GM21528 (cell line): ENCODE results near the gene PSMD1.

Experiments used
- ATAC-seq: cut with Tn5 transposase; IDR thresholded peaks from one replicate; pipeline ENCODE4 v1.9.1; 2021; ENCODE audit warnings: mild to moderate bottlenecking, moderate library complexity; ENCODE audit not compliant: unreplicated experiment, low FRiP score

The PSMD1 gene

GRCh38 chr2:231034291-231034882 is 22.3 kb upstream of the PSMD1 start:
- ATAC-seq, result no peak

GRCh38 chr2:231036131-231036530 is 20.5 kb upstream of the PSMD1 start:
- ATAC-seq, result no peak

- no peak for ATAC-seq
Measured at GRCh38 chr2:231036578-231037106, 20.0 kb upstream of the PSMD1 start.

GRCh38 chr2:231037202-231037730 is 19.4 kb upstream of the PSMD1 start, which contains the start of gene C2orf72:
TSS of gene C2orf72 (plus strand) at chr2:231037523. CDS start at chr2:231037566, 43 bp downstream.
- no peak for ATAC-seq

- ATAC-seq, result no peak
Measured at GRCh38 chr2:231037731-231038482, 18.8 kb upstream of the PSMD1 start.

- ATAC-seq, result no peak
Measured at GRCh38 chr2:231038483-231039293, 18.0 kb upstream of the PSMD1 start.

GRCh38 chr2:231039294-231039664 is 17.4 kb upstream of the PSMD1 start:
- ATAC-seq, result no peak

GRCh38 chr2:231039821-231040364 is 16.8 kb upstream of the PSMD1 start:
- ATAC-seq, result no peak

- no peak for ATAC-seq
Measured at GRCh38 chr2:231041061-231041689, 15.5 kb upstream of the PSMD1 start.

- no peak for ATAC-seq
Measured at GRCh38 chr2:231043796-231044195, 12.9 kb upstream of the PSMD1 start.

- no peak for ATAC-seq
Measured at GRCh38 chr2:231046916-231047273, 9.8 kb upstream of the PSMD1 start.

- no peak for ATAC-seq
Measured at GRCh38 chr2:231047274-231047922, 9.3 kb upstream of the PSMD1 start.

GRCh38 chr2:231047923-231048915 is 8.4 kb upstream of the PSMD1 start:
- ATAC-seq, result no peak

GRCh38 chr2:231049286-231050017 is 7.2 kb upstream of the PSMD1 start:
- no peak for ATAC-seq

- no peak for ATAC-seq
Measured at GRCh38 chr2:231050018-231050901, 6.4 kb upstream of the PSMD1 start.

GRCh38 chr2:231051116-231051515 is 5.6 kb upstream of the PSMD1 start:
- ATAC-seq, result no peak
